BLaER1 (cell line): ENCODE results near the gene ADGRB2.

Experiments used
- H3K27ac ChIP-seq: shearing (Covaris generic); formaldehyde crosslinking; 2 replicates; pipeline ENCODE4 v1.8.1; 2022
- H3K27me3 ChIP-seq: shearing (Covaris generic); formaldehyde crosslinking; 2 replicates; pipeline ENCODE4 v1.8.1; 2022
- H3K36me3 ChIP-seq: shearing (Covaris generic); formaldehyde crosslinking; 2 replicates; pipeline ENCODE4 v1.8.1; 2022
- H3K4me1 ChIP-seq: shearing (Covaris generic); formaldehyde crosslinking; 2 replicates; pipeline ENCODE4 v1.8.1; 2022
- H3K4me2 ChIP-seq: shearing (Covaris generic); formaldehyde crosslinking; 2 replicates; pipeline ENCODE4 v1.8.1; 2022
- H3K4me3 ChIP-seq: shearing (Covaris generic); formaldehyde crosslinking; 2 replicates; pipeline ENCODE4 v1.8.1; 2022
- H3K9ac ChIP-seq: shearing (Covaris generic); formaldehyde crosslinking; 2 replicates; pipeline ENCODE4 v1.8.1; 2022
- H3K9me3 ChIP-seq: shearing (Covaris generic); formaldehyde crosslinking; 2 replicates; pipeline ENCODE4 v1.8.1; 2022
- H4K20me1 ChIP-seq: shearing (Covaris generic); formaldehyde crosslinking; 2 replicates; pipeline ENCODE4 v1.8.1; 2022
- Cebpa-rat ChIP-seq: shearing (Covaris generic); IDR thresholded peaks from 2 replicates; pipeline ENCODE4 v1.8.1; 2022

ADGRB2 gene, protein sequence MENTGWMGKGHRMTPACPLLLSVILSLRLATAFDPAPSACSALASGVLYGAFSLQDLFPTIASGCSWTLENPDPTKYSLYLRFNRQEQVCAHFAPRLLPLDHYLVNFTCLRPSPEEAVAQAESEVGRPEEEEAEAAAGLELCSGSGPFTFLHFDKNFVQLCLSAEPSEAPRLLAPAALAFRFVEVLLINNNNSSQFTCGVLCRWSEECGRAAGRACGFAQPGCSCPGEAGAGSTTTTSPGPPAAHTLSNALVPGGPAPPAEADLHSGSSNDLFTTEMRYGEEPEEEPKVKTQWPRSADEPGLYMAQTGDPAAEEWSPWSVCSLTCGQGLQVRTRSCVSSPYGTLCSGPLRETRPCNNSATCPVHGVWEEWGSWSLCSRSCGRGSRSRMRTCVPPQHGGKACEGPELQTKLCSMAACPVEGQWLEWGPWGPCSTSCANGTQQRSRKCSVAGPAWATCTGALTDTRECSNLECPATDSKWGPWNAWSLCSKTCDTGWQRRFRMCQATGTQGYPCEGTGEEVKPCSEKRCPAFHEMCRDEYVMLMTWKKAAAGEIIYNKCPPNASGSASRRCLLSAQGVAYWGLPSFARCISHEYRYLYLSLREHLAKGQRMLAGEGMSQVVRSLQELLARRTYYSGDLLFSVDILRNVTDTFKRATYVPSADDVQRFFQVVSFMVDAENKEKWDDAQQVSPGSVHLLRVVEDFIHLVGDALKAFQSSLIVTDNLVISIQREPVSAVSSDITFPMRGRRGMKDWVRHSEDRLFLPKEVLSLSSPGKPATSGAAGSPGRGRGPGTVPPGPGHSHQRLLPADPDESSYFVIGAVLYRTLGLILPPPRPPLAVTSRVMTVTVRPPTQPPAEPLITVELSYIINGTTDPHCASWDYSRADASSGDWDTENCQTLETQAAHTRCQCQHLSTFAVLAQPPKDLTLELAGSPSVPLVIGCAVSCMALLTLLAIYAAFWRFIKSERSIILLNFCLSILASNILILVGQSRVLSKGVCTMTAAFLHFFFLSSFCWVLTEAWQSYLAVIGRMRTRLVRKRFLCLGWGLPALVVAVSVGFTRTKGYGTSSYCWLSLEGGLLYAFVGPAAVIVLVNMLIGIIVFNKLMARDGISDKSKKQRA (N-terminal part only)

DNA sequence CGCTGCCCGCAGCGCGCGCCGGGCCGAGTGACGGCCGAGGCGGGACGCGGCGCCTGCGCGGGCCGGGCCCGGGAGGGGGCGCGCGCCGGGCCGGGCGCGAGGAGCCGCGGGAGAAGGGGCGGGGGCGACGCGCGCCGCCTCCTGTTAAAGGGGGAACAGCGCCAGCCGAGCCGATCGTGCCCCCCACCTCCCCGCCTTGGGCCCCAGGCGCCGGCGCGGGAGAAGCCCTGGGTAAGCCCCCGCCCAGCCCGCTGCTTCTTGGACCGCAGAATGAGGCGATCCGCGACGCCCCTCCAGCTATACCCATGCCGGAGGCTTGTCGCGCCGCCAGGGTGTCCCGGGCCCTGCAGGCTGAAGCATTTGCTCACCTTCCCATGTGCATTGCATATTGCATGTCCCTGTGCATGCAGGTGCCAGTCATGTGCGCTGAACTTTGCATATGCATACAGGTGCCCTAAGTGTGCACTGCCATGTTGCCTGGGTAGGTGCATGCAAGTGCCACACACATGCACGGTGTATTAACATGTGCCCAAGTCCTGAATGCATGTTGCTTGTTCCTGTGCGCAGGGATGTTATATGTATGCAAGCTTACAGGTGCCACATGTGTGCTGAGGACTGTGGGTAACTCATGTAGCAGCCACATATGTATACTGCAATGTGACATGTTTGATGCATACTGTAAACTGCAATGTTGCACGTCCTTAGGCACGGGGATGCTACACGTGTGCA is at the start of gene ADGRB2:
TSS of gene ADGRB2 (minus strand) at position 29 of the 729 bp plus-strand sequence. CDS start 7,119 bp downstream, outside the sequence.
- Histone ChIP-seq H3K9me3 (no peaks in the 10 kb centered on the region), H3K27ac (no peak within 1 kb of the TSS), H3K4me2 (peak within 1 kb of the TSS; percentile 99), H3K36me3 (no peaks in the 10 kb centered on the region), H3K4me1 (peaks cover 69% of the 10 kb centered on the region), H3K4me3 (peak within 1 kb of the TSS; percentile 80), H4K20me1 (peaks cover 29% of the 10 kb centered on the region), H3K27me3 (peaks cover 17% of the 10 kb centered on the region; the same call in 1 of the 2 replicates), H3K9ac (peak within 1 kb of the TSS; percentile 76)
- TF ChIP-seq Cebpa-rat = no peak

DNA sequence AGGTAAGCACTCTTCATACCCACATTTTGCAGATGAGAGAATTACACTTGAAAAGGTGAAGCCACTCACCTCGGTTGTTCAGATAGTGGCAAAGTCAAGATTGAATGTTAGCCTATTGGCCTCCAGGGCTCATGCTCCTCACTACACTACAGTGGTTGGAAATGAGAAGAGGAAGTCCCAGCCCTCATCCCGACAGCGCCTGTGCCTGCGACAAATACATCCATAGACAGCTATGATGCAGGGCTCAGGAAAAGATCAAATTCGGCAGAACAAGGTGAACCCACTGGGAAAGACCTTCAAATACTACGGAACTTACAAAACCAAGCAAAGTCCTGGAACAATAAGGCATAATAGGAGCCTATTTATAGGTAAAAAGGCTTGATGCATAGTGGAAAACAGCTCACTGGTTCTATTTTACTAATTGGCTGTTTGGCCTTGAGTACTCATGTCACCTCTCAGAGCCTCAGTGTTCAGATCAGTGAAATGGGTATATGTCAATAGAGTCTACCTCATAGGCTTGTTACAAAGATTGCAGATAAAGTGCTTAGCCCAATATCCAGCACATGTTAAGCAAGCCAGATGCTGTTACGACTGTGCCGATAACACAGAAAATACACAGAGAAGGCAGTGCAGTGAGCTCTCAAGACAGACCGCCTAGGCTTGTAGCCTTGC is 48.2 kb upstream of the ADGRB2 start:
- Histone ChIP-seq H3K4me1 (peaks cover 36% of the 10 kb centered on the region), H3K9ac (no peak overlapping the region), H3K4me3 (no peak overlapping the region), H3K9me3 (no peaks in the 10 kb centered on the region; the same call in 1 of the 2 replicates), H4K20me1 (no peaks in the 10 kb centered on the region), H3K4me2 (no peak overlapping the region), H3K27me3 (no peaks in the 10 kb centered on the region), H3K36me3 (no peaks in the 10 kb centered on the region), H3K27ac (no peak overlapping the region)
- TF ChIP-seq Cebpa-rat = no peak

DNA sequence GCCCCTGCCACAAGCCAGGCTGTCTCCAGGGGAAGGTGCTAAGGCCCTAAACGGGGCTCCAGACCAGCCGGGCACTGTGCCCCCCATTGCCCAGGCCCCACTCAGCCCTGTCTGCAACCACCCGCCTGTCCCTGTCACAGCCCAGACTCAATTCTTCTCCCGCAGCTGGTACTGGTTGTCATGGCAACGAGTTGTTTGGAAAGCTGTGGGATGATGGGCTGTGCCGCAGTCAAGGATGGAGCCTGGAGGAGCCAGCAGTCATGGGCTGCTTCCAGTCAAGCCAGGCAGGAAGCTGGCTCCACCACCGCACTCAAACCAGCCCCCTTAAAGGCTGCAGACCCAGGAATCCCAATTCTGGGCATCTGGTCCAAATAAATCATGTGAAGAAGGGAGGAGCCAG is 47.5 kb upstream of the ADGRB2 start:
- Histone ChIP-seq H3K4me1 (peaks cover 30% of the 10 kb centered on the region), H3K4me2 (no peak overlapping the region), H3K27me3 (no peaks in the 10 kb centered on the region), H3K4me3 (no peak overlapping the region), H3K9me3 (no peaks in the 10 kb centered on the region; the same call in 1 of the 2 replicates), H4K20me1 (no peaks in the 10 kb centered on the region), H3K36me3 (no peaks in the 10 kb centered on the region), H3K9ac (no peak overlapping the region), H3K27ac (no peak overlapping the region)
- no peak for TF ChIP-seq Cebpa-rat

DNA sequence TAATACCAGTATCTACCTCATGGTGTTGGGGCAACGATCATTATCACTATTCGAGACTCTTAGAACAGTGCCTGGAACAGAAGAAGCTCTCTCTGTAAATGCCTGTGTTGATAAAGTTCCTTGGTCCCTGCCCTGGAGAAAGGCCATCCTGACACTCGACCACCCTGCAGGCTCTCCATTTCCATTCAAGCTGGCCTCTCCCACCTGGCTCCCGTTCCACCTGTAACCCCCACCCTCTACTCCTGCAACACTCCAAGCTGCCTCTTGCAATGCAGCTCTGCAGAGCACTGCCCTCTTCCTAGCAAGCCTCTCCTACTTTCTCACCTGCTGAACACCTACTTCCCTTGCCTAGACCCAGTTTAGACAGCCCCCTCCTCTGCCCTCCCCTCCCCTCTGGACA is 45.6 kb upstream of the ADGRB2 start:
- Histone ChIP-seq H3K9ac (no peak overlapping the region), H4K20me1 (no peaks in the 10 kb centered on the region), H3K4me2 (no peak overlapping the region), H3K4me1 (peaks cover 11% of the 10 kb centered on the region), H3K9me3 (no peaks in the 10 kb centered on the region), H3K36me3 (no peaks in the 10 kb centered on the region), H3K27ac (no peak overlapping the region), H3K27me3 (no peaks in the 10 kb centered on the region), H3K4me3 (no peak overlapping the region)
- no peak for TF ChIP-seq Cebpa-rat

DNA sequence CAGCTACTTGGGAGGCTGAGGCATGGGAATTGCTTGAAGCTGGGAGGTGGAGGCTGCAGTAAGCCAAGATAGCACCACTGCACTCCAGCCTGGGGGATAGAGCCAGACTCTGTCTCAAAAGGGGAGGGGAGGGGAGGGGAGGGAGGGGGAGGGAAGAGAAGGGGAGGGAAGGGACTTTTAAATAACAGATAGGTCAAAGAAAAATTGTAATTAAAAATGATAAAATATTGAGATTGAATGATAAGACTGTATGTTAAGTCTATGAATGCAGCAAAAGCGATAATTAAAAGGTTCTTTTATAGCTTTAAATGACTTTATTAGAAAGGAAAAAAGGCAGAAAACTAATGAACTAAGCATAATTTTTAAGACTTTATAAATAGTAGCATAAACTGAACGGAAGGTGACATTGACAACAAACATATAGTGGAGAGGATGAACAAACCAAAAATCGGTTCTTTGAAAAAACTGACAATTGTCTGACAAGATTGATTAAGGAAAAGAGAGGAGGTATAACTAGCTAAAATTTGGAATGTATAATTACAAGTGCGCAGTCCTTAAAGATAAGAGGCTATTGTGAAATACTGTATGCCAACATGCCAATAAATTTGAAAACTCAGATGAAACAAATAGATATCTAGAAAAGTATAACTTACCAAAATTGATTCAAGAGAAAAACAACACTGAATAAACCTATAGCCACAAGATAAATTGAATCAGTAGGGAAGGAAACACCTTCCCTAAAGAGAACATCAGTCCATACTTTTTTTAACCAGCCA is 43.3 kb upstream of the ADGRB2 start:
- H3K36me3 ChIP-seq = no peaks in the 10 kb centered on the region
- H3K4me2 ChIP-seq = no peak overlapping the region
- no peaks in the 10 kb centered on the region for H3K27me3 ChIP-seq
- no peak overlapping the region for H3K4me3 ChIP-seq
- TF ChIP-seq Cebpa-rat = no peak
- H3K9me3 ChIP-seq = no peaks in the 10 kb centered on the region
- no peak overlapping the region for H3K9ac ChIP-seq
- no peaks in the 10 kb centered on the region for H4K20me1 ChIP-seq
- no peak overlapping the region for H3K27ac ChIP-seq
- 0 out of 2 replicates have a peak, but pooled peaks cover 3% of the 10 kb centered on the region for H3K4me1 ChIP-seq

DNA sequence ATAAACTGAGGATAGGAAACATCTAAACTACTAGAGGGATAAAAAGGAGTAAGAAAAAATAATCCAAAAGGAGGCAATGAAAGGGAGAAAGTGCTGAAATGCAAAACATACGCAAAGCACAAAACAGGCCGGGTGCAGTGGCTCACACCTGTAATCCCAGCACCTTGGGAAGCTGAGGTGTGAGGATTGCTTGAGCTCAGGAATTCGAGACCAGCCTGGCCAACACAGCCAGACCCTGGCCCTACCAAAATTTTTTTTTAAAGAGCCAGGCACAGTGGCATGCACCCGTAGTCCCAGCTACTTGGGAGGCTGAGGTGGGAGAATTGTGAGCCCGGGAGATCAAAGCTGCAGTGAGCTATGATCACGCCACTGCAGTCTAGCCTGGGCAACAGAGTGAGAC is 41.2 kb upstream of the ADGRB2 start:
- no peak overlapping the region for H3K4me2 ChIP-seq
- H3K4me3 ChIP-seq = no peak overlapping the region
- no peaks in the 10 kb centered on the region for H3K36me3 ChIP-seq
- H3K9me3 ChIP-seq = no peaks in the 10 kb centered on the region
- H3K4me1 ChIP-seq = peaks cover 22% of the 10 kb centered on the region
- no peak overlapping the region for H3K9ac ChIP-seq
- H3K27me3 ChIP-seq = no peaks in the 10 kb centered on the region
- no peak overlapping the region for H3K27ac ChIP-seq
- TF ChIP-seq Cebpa-rat = no peak
- no peaks in the 10 kb centered on the region for H4K20me1 ChIP-seq

DNA sequence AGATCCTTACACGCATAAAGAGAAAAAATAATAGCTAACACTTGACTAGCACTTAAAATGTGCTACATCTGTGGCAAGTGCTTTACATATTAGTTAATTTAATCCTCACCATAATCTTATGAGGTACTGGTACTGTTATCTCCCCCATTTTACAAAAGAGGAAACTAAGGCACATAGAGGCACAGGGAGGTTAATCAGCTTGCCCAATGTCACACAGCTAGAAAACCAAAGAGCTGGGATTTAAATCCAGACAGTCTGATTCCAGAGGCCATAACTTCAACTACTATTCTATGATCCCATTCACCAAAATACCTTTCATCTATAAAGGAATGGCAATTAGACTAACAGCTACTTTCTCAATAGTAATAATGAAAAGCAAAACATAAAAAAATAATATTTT is 40.0 kb upstream of the ADGRB2 start:
- H4K20me1 ChIP-seq = no peaks in the 10 kb centered on the region
- no peaks in the 10 kb centered on the region for H3K9me3 ChIP-seq
- TF ChIP-seq Cebpa-rat = no peak

DNA sequence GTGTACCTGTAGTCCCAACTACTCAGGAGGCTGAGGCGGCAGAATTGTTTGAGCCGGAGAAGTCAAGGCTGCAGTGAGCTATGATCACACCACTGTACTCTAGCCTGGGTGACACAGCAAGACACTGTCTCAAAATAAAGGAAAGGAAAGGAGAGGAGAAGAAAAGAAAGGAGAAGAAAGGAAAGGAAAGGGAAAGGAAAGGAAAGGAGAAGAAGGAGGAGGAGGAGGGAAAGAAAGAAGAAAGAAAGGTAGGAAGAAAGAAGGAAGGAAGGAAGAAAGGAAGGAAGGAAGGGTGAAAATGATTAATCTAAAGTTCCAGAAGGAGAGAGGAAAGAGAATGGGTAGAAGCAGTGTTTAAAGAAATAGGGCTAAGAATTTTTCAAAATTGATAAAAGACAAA is 39.5 kb upstream of the ADGRB2 start:
- H3K4me1 ChIP-seq = peaks cover 38% of the 10 kb centered on the region
- H3K9ac ChIP-seq = no peak overlapping the region
- H4K20me1 ChIP-seq = no peaks in the 10 kb centered on the region
- no peak overlapping the region for H3K4me3 ChIP-seq
- H3K36me3 ChIP-seq = no peaks in the 10 kb centered on the region
- no peak overlapping the region for H3K4me2 ChIP-seq
- no peak overlapping the region for H3K27ac ChIP-seq
- TF ChIP-seq Cebpa-rat = no peak
- no peaks in the 10 kb centered on the region for H3K9me3 ChIP-seq
- H3K27me3 ChIP-seq = no peaks in the 10 kb centered on the region

More for the DNA sequence above, 40.0 kb upstream of the ADGRB2 start:
- no peak overlapping the region for H3K27ac ChIP-seq
- H3K4me2 ChIP-seq = no peak overlapping the region
- H3K36me3 ChIP-seq = no peaks in the 10 kb centered on the region
- H3K27me3 ChIP-seq = no peaks in the 10 kb centered on the region
- H3K4me3 ChIP-seq = no peak overlapping the region
- no peak overlapping the region for H3K9ac ChIP-seq
- H3K4me1 ChIP-seq = peaks cover 33% of the 10 kb centered on the region
